Caco-2 (cell line): ENCODE results near the gene IL1RAPL1. TPM values are rescaled to one million over a fixed set of nuclear protein-coding genes. Genes with fewer than 3 reads are reported as not detected.

Source experiments
- Bru-seq: library from RNA; stranded (reverse); fragments of 400-500 nt; gene quantifications from one replicate; lab custom pipeline; 2021; lab: Mats Ljungman, UMichigan
- BruChase-seq, 2 experiments: library from RNA; stranded (reverse); fragments of 400-500 nt; gene quantifications; one replicate each; lab custom pipeline; 2021; lab: Mats Ljungman, UMichigan
- BruUV-seq: library from RNA; stranded (reverse); fragments of 400-500 nt; replicated peaks from 2 replicates; lab custom pipeline; 2021; lab: Mats Ljungman, UMichigan
- CTCF ChIA-PET: fragments of 300-600 bp; sonication (Branson Sonifier 250); formaldehyde crosslinking; loops from one replicate; lab custom pipeline; 2022; ENCODE audit warnings: antibody characterized with exemption; lab: Charles Lee
- POLR2A ChIA-PET: fragments of 300-600 bp; sonication (Branson Sonifier 250); formaldehyde crosslinking; loops from one replicate; lab custom pipeline; 2022; ENCODE audit warnings: antibody characterized with exemption; lab: Charles Lee
- DNase-seq, 2 experiments: peaks; one replicate each; pipeline versions ENCODE4 v3.0.0 to v3.0.0-alpha.2; 2020 to 2022
- H3K27me3 ChIP-seq: replicated peaks from 2 replicates; pipeline ENCODE4 v1.6.0; 2011; ENCODE audit warnings: low read length; ENCODE audit not compliant: control insufficient read depth, insufficient read depth
- H3K36me3 ChIP-seq: 2 replicates; pipeline ENCODE4 v1.5.1; 2011; ENCODE audit warnings: low read length; ENCODE audit not compliant: control insufficient read depth, insufficient read depth
- H3K4me1 ChIP-seq: fragments of 250-450 bp; sonication (Bioruptor Pico); 2 replicates; pipeline ENCODE4 v1.5.1; 2020; ENCODE audit warnings: mild to moderate bottlenecking
- H3K4me3 ChIP-seq: 2 replicates; pipeline ENCODE4 v1.5.1; 2011; ENCODE audit warnings: low read depth, mild to moderate bottlenecking, control low read depth, low read length
- H3K9me3 ChIP-seq: fragments of 250-450 bp; sonication (Bioruptor Pico); 2 replicates; pipeline ENCODE4 v1.5.1; 2020; ENCODE audit warnings: mild to moderate bottlenecking, moderate library complexity
- H3K27ac Mint-ChIP-seq: one replicate; pipeline ENCODE4 v1.8.0; 2022; ENCODE audit warnings: mixed read lengths; ENCODE audit not compliant: unreplicated experiment
- H3K27me3 Mint-ChIP-seq: one replicate; pipeline ENCODE4 v1.8.0; 2022; ENCODE audit warnings: mixed read lengths; ENCODE audit not compliant: insufficient read depth, unreplicated experiment
- H3K36me3 Mint-ChIP-seq: one replicate; pipeline ENCODE4 v1.8.0; 2022; ENCODE audit warnings: mild to moderate bottlenecking, mixed read lengths; ENCODE audit not compliant: insufficient read depth, unreplicated experiment
- H3K4me1 Mint-ChIP-seq: one replicate; pipeline ENCODE4 v1.8.0; 2022; ENCODE audit warnings: low read depth, mixed read lengths; ENCODE audit not compliant: unreplicated experiment
- H3K4me3 Mint-ChIP-seq: one replicate; pipeline ENCODE4 v1.8.0; 2022; ENCODE audit warnings: mild to moderate bottlenecking, moderate library complexity, mixed read lengths; ENCODE audit not compliant: unreplicated experiment
- H3K9me3 Mint-ChIP-seq: one replicate; pipeline ENCODE4 v1.8.0; 2022; ENCODE audit warnings: mixed read lengths; ENCODE audit not compliant: unreplicated experiment
- intact Hi-C: fragments of 100-400 bp; cut with micrococcal nuclease; formaldehyde crosslinking; loops from one replicate; pipeline ENCODE4 v1.10.0; 2022; ENCODE audit not compliant: unreplicated experiment
- long read RNA-seq: library from polyadenylated mRNA; stranded (forward); transcript quantifications from one replicate; pipeline ENCODE4 v2.0.0, GENCODE V29; 2022
- total RNA-seq: library from RNA; stranded (reverse); gene quantifications from 2 replicates; pipeline ENCODE4 v1.2.3, GENCODE V29; 2022
- TF ChIP-seq, protein P1 (sequence below), 2 experiments: fragments of 200-600 bp in 1 of 2; IDR thresholded peaks; 1 replicate in 1 of 2; 2 replicates in 1 of 2; pipeline versions ENCODE4 v1.5.1 to v1.8.0; 2011 to 2022; ENCODE audit warnings: antibody characterized with exemption in 1 of 2, control low read depth in 1 of 2, inconsistent platforms in 1 of 2, low read depth in 1 of 2, low read length in 1 of 2, mild to moderate bottlenecking in 1 of 2, moderate library complexity in 1 of 2; ENCODE audit not compliant: insufficient read depth in 1 of 2, severe bottlenecking in 1 of 2, unreplicated experiment in 1 of 2

Gene IL1RAPL1
- 0.39 TPM in 1 of 2 replicates, not detected in the other for total RNA-seq
- percentile 7 among the genes with signal in this experiment for Bru-seq, nascent RNA
- BruChase-seq, experiment 1, labeled RNA remaining after a 2-hour chase = percentile 11 among the genes with signal in this experiment
- percentile 6 among the genes with signal in this experiment for BruChase-seq, experiment 2, labeled RNA remaining after a 6-hour chase
- long read RNA-seq = 0 reads

DNA sequence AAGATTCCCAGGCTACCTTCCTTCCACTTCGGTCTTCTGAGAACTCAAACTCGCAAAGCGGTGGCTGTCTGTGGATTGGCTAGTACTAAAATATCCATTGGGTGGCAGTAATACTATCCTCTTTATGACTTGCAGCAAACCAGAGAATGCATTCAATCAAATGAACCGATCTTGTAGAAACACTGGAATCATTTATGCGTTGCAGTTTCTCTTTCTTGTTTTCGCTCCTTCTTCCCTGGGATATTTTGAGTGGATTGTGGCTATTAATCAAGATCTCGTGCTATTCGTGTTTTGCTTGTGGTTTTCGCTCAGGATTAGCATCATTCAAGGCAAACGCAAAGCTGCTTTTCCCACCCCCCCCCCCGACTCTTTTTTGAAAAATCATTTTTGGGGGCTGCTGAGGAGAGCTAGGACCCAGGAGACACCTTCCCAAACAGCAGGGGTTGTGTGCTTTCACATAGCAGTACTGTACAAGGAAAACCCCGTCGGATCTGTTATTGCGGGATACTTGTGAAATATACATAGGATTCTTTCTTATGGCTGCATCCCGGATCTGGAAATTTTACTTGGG, at the start of gene IL1RAPL1:
Gene IL1RAPL1 (plus strand): TSS at position 466 of the 571 bp plus-strand sequence.
- Mint-ChIP-seq H3K27ac (no peak within 1 kb of the TSS), H3K4me1 (no peaks in the 10 kb centered on the region), H3K27me3 (no peaks in the 10 kb centered on the region), H3K36me3 (no peaks in the 10 kb centered on the region), H3K9me3 (no peaks in the 10 kb centered on the region), H3K4me3 (no peak within 1 kb of the TSS)
- intact Hi-C loops = loop anchor here (2.0 kb wide), 1 partner anchor 504 kb away; no protein-coding TSS in a partner anchor
- DNase-seq = peak in 1 of 2 experiments; percentile 1
- H3K4me3 ChIP-seq = no peak within 1 kb of the TSS
- POLR2A ChIA-PET = no interaction called here
- no peaks in the 10 kb centered on the region for H3K36me3 ChIP-seq
- TF ChIP-seq, protein P1, sequence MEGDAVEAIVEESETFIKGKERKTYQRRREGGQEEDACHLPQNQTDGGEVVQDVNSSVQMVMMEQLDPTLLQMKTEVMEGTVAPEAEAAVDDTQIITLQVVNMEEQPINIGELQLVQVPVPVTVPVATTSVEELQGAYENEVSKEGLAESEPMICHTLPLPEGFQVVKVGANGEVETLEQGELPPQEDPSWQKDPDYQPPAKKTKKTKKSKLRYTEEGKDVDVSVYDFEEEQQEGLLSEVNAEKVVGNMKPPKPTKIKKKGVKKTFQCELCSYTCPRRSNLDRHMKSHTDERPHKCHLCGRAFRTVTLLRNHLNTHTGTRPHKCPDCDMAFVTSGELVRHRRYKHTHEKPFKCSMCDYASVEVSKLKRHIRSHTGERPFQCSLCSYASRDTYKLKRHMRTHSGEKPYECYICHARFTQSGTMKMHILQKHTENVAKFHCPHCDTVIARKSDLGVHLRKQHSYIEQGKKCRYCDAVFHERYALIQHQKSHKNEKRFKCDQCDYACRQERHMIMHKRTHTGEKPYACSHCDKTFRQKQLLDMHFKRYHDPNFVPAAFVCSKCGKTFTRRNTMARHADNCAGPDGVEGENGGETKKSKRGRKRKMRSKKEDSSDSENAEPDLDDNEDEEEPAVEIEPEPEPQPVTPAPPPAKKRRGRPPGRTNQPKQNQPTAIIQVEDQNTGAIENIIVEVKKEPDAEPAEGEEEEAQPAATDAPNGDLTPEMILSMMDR (IDR thresholded peaks at IDR 0.05; ENCODE audit: insufficient read depth in 1 of 2, low read depth in 1 of 2, low read length in 1 of 2, severe bottlenecking in 1 of 2, unreplicated experiment in 1 of 2) = no peak
- H3K4me1 ChIP-seq = no peaks in the 10 kb centered on the region
- H3K9me3 ChIP-seq = no peaks in the 10 kb centered on the region
- CTCF ChIA-PET = no interaction called here
- BruUV-seq = no TSS peak
- no peaks in the 10 kb centered on the region for H3K27me3 ChIP-seq

DNA sequence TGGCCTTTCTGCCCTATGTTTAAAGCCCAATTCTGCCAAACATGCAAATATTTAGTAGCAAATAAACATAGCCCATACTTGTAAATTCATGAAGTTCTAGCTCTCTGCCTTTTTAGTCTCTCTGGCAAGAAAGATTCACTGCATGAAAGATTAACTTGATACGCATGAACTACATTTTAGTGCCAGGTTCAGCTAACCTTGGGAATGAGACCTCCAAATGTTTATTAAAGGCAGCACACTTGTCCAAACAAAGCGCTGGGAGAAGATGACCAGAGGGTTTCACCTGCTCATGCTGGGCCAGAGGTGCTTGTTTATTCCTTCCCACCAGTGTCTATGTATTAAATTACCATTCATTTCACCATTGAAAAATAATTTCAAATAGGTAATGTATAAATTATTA, 44.5 kb upstream of the IL1RAPL1 start:
- no peaks in the 10 kb centered on the region for H3K9me3 ChIP-seq
- no peaks in the 10 kb centered on the region for H3K36me3 ChIP-seq
- H3K4me3 Mint-ChIP-seq = no peak overlapping the region
- H3K27me3 Mint-ChIP-seq = no peaks in the 10 kb centered on the region
- H3K9me3 Mint-ChIP-seq = no peaks in the 10 kb centered on the region
- no peaks in the 10 kb centered on the region for H3K4me1 ChIP-seq
- H3K4me3 ChIP-seq = no peak overlapping the region
- CTCF ChIA-PET = no interaction called here
- intact Hi-C loops = no loop called here
- no peak for DNase-seq
- no peaks in the 10 kb centered on the region for H3K4me1 Mint-ChIP-seq
- TF ChIP-seq, protein P1 (IDR thresholded peaks at IDR 0.05; ENCODE audit: insufficient read depth in 1 of 2, low read depth in 1 of 2, low read length in 1 of 2, severe bottlenecking in 1 of 2, unreplicated experiment in 1 of 2) = no peak
- H3K36me3 Mint-ChIP-seq = no peaks in the 10 kb centered on the region
- no peak overlapping the region for H3K27ac Mint-ChIP-seq
- no peaks in the 10 kb centered on the region for H3K27me3 ChIP-seq
- POLR2A ChIA-PET = no interaction called here
- no TSS peak for BruUV-seq

DNA sequence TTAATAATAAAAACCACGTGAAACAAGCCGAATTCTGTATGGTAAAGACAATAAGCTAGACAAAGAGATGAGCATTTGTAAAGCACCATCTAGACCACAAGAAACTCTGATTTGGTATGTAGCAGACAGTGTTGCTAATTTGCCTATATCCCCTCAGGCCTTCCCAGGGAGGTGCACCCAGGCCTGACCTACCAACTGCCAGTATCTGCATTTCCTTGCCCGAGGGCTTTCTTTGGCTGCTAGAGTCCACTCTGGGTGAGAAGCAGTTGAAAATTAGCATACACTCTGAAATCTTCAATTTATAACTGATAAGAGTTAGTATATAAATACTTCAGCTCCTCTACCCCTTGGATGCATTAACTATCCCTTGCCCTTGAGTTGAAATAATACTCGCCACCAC, 37.4 kb upstream of the IL1RAPL1 start:
- Mint-ChIP-seq H3K36me3 (no peaks in the 10 kb centered on the region), H3K4me3 (no peak overlapping the region), H3K27me3 (no peaks in the 10 kb centered on the region), H3K9me3 (no peaks in the 10 kb centered on the region), H3K27ac (no peak overlapping the region), H3K4me1 (no peaks in the 10 kb centered on the region)
- Histone ChIP-seq H3K36me3 (no peaks in the 10 kb centered on the region), H3K9me3 (no peaks in the 10 kb centered on the region), H3K27me3 (no peaks in the 10 kb centered on the region), H3K4me3 (no peak overlapping the region), H3K4me1 (no peaks in the 10 kb centered on the region)
- DNase-seq = no peak
- BruUV-seq = no TSS peak
- POLR2A ChIA-PET = no interaction called here
- CTCF ChIA-PET = no interaction called here
- TF ChIP-seq, protein P1 (IDR thresholded peaks at IDR 0.05; ENCODE audit: insufficient read depth in 1 of 2, low read depth in 1 of 2, low read length in 1 of 2, severe bottlenecking in 1 of 2, unreplicated experiment in 1 of 2) = no peak
- intact Hi-C loops = no loop called here
